ENCODE results near the gene VWC2L. TPM values are rescaled to one million over a fixed set of nuclear protein-coding genes. Genes with fewer than 3 reads are reported as not detected.

VWC2L gene
- total RNA-seq, 1 donor = not detected

GRCh38 chr2:214557884-214558283 is 147.0 kb downstream of the VWC2L start:
- DNase-seq (ENCODE audit: insufficient read length, low spot score, missing footprints) = no peak
- no peak overlapping the region for H2AFZ ChIP-seq (ENCODE audit: low read length)
- H3K79me2 ChIP-seq (ENCODE audit: insufficient read depth, low read length) = no peaks in the 10 kb centered on the region
- TF ChIP-seq CTCF (IDR thresholded peaks at IDR 0.05; ENCODE audit: extremely low read depth, low read depth, low read length) = no peak
- no peaks in the 10 kb centered on the region for H3K9me3 ChIP-seq (ENCODE audit: low read depth, low read length)
- no peak overlapping the region for H3K4me2 ChIP-seq (ENCODE audit: insufficient read depth, low read length)
- no peaks in the 10 kb centered on the region for H3K4me1 ChIP-seq (ENCODE audit: insufficient read depth, low read length)
- no peak overlapping the region for H3K27ac ChIP-seq (ENCODE audit: low read depth, low read length)
- H3K4me3 ChIP-seq (ENCODE audit: insufficient read depth, low read length) = no peak overlapping the region
- no peaks in the 10 kb centered on the region for H3K36me3 ChIP-seq (ENCODE audit: insufficient read depth, low read length)
- no peaks in the 10 kb centered on the region for H3K27me3 ChIP-seq (ENCODE audit: insufficient read depth, low read length)
- H4K20me1 ChIP-seq (ENCODE audit: insufficient read depth, low read length) = no peaks in the 10 kb centered on the region

GRCh38 chr2:214558341-214558740 is 147.5 kb downstream of the VWC2L start:
- no peak overlapping the region for H3K4me3 ChIP-seq (ENCODE audit: insufficient read depth, low read length)
- H4K20me1 ChIP-seq (ENCODE audit: insufficient read depth, low read length) = no peaks in the 10 kb centered on the region
- no peak overlapping the region for H3K4me2 ChIP-seq (ENCODE audit: insufficient read depth, low read length)
- no peaks in the 10 kb centered on the region for H3K9me3 ChIP-seq (ENCODE audit: low read depth, low read length)
- H3K27me3 ChIP-seq (ENCODE audit: insufficient read depth, low read length) = no peaks in the 10 kb centered on the region
- no peak overlapping the region for H2AFZ ChIP-seq (ENCODE audit: low read length)
- TF ChIP-seq CTCF (IDR thresholded peaks at IDR 0.05; ENCODE audit: extremely low read depth, low read depth, low read length) = no peak
- no peak overlapping the region for H3K27ac ChIP-seq (ENCODE audit: low read depth, low read length)
- H3K79me2 ChIP-seq (ENCODE audit: insufficient read depth, low read length) = no peaks in the 10 kb centered on the region
- no peak for DNase-seq (ENCODE audit: insufficient read length, low spot score, missing footprints)
- no peaks in the 10 kb centered on the region for H3K36me3 ChIP-seq (ENCODE audit: insufficient read depth, low read length)
- H3K4me1 ChIP-seq (ENCODE audit: insufficient read depth, low read length) = no peaks in the 10 kb centered on the region

- Histone ChIP-seq H2AFZ (ENCODE audit: low read length) (no peak overlapping the region), H3K9me3 (ENCODE audit: low read depth, low read length) (no peaks in the 10 kb centered on the region), H3K27ac (ENCODE audit: low read depth, low read length) (no peak overlapping the region), H3K36me3 (ENCODE audit: insufficient read depth, low read length) (no peaks in the 10 kb centered on the region), H3K4me3 (ENCODE audit: insufficient read depth, low read length) (no peak overlapping the region), H3K79me2 (ENCODE audit: insufficient read depth, low read length) (no peaks in the 10 kb centered on the region), H3K4me2 (ENCODE audit: insufficient read depth, low read length) (no peak overlapping the region), H4K20me1 (ENCODE audit: insufficient read depth, low read length) (no peaks in the 10 kb centered on the region), H3K27me3 (ENCODE audit: insufficient read depth, low read length) (no peaks in the 10 kb centered on the region), H3K4me1 (ENCODE audit: insufficient read depth, low read length) (no peaks in the 10 kb centered on the region)
- no peak for DNase-seq (ENCODE audit: insufficient read length, low spot score, missing footprints)
- no peak for TF ChIP-seq CTCF (IDR thresholded peaks at IDR 0.05; ENCODE audit: extremely low read depth, low read depth, low read length)
These were observed 149.3 kb downstream of the VWC2L start for GRCh38 chr2:214560176-214560575.

GRCh38 chr2:214560618-214561190 is 149.8 kb downstream of the VWC2L start:
- Histone ChIP-seq H3K4me2 (ENCODE audit: insufficient read depth, low read length) (no peak overlapping the region), H3K4me3 (ENCODE audit: insufficient read depth, low read length) (no peak overlapping the region), H3K4me1 (ENCODE audit: insufficient read depth, low read length) (no peaks in the 10 kb centered on the region), H4K20me1 (ENCODE audit: insufficient read depth, low read length) (no peaks in the 10 kb centered on the region), H3K9me3 (ENCODE audit: low read depth, low read length) (no peaks in the 10 kb centered on the region), H3K27ac (ENCODE audit: low read depth, low read length) (no peak overlapping the region), H3K27me3 (ENCODE audit: insufficient read depth, low read length) (no peaks in the 10 kb centered on the region), H3K36me3 (ENCODE audit: insufficient read depth, low read length) (no peaks in the 10 kb centered on the region), H3K79me2 (ENCODE audit: insufficient read depth, low read length) (no peaks in the 10 kb centered on the region), H2AFZ (ENCODE audit: low read length) (no peak overlapping the region)
- DNase-seq (ENCODE audit: insufficient read length, low spot score, missing footprints) = no peak
- TF ChIP-seq CTCF (IDR thresholded peaks at IDR 0.05; ENCODE audit: extremely low read depth, low read depth, low read length) = no peak

All from osteoblast (primary cell).